Left lung (tissue), 10 donors: ENCODE results near the gene KCNAB1. TPM values are rescaled to one million over a fixed set of nuclear protein-coding genes. Genes with fewer than 3 reads are reported as not detected.

Experiments used
- ATAC-seq: fragments of 200-7000 bp; cut with Tn5 transposase; one replicate; pipeline ENCODE4 v1.9.1; 2020; ENCODE audit warnings: moderate library complexity
- DNase-seq, 4 donors: peaks; one replicate each; pipeline ENCODE4 v3.0.0-alpha.2; 2013 to 2020
- H3K27ac ChIP-seq, 2 donors: fragments of 200-600 bp; sonication (generic) in 1 of 2; one replicate each; pipeline versions ENCODE4 v1.5.0 to v1.8.0; 2020 to 2021
- H3K27me3 ChIP-seq, 2 donors: fragments of 200-600 bp; sonication (generic) in 1 of 2; one replicate each; pipeline versions ENCODE4 v1.5.0 to v1.8.0; 2020 to 2021
- H3K36me3 ChIP-seq, 2 donors: fragments of 200-600 bp; sonication (generic) in 1 of 2; one replicate each; pipeline versions ENCODE4 v1.5.0 to v1.8.0; 2020 to 2021
- H3K4me1 ChIP-seq, 2 donors: fragments of 200-600 bp; one replicate each; pipeline ENCODE4 v1.8.0; 2021
- H3K4me3 ChIP-seq, 2 donors: fragments of 200-600 bp; sonication (generic) in 1 of 2; one replicate each; pipeline versions ENCODE4 v1.5.0 to v1.8.0; 2020 to 2021; ENCODE audit warnings: mild to moderate bottlenecking in 1 of 2
- H3K9me3 ChIP-seq, 2 donors: fragments of 200-600 bp; sonication (generic) in 1 of 2; one replicate each; pipeline versions ENCODE4 v1.5.0 to v1.8.0; 2020 to 2021
- CTCF ChIP-seq, 2 donors: fragments of 200-600 bp; sonication (generic) in 1 of 2; IDR thresholded peaks; one replicate each; pipeline versions ENCODE4 v1.5.0 to v1.8.0; 2021; ENCODE audit warnings: antibody characterized with exemption in 2 of 2
- intact Hi-C, 2 donors: fragments of 100-400 bp; cut with DNase I; formaldehyde crosslinking; loops; one replicate each; pipeline versions ENCODE4 v1.11.2 to v1.14.2; 2022
- polyA plus RNA-seq, 6 donors: library from polyadenylated mRNA; unstranded; fragments of 120-200 nt; gene quantifications; one replicate each; pipeline ENCODE4 v1.2.1, GENCODE V29; 2013; ENCODE audit not compliant: insufficient read length in 6 of 6
- total RNA-seq, 2 donors: library from RNA; stranded (reverse); fragmentation: NEBNext Ultra II Directional; extraction: Animal tissue kit (Norgen Biotek cat#: 25700); gene quantifications; one replicate each; pipeline ENCODE4 v1.2.1, GENCODE V29; 2021
- donor health status: DM: no; HTN: yes; CAD: no.
- donor health status: DM: no; HTN: no; CAD: no.

KCNAB1 gene
- total and polyA plus RNA-seq, 8 donors, result 0.58 to 1.7 (median 1.5) TPM

- intact Hi-C loops, result no loop called here
- DNase-seq (no peak), ATAC-seq (no peak)
- Histone ChIP-seq H3K4me1 (no peaks in the 10 kb centered on the region), H3K9me3 (no peaks in the 10 kb centered on the region), H3K27me3 (no peaks in the 10 kb centered on the region), H3K36me3 (no peaks in the 10 kb centered on the region), H3K4me3 (no peak overlapping the region), H3K27ac (no peak overlapping the region)
- no peak for TF ChIP-seq CTCF (IDR thresholded peaks at IDR 0.05)
Measured at GRCh38 chr3:156460206-156460611, 339.8 kb downstream of the KCNAB1 start.

GRCh38 chr3:156461889-156462288 is 341.5 kb downstream of the KCNAB1 start:
- Histone ChIP-seq H3K27ac (no peak overlapping the region), H3K27me3 (no peaks in the 10 kb centered on the region), H3K9me3 (no peaks in the 10 kb centered on the region), H3K4me3 (no peak overlapping the region), H3K36me3 (no peaks in the 10 kb centered on the region), H3K4me1 (no peaks in the 10 kb centered on the region)
- DNase-seq (no peak), ATAC-seq (no peak)
- intact Hi-C loops, result no loop called here
- no peak for TF ChIP-seq CTCF (IDR thresholded peaks at IDR 0.05)

- Histone ChIP-seq H3K27ac (no peak overlapping the region), H3K36me3 (no peaks in the 10 kb centered on the region), H3K27me3 (no peaks in the 10 kb centered on the region), H3K4me3 (no peak overlapping the region), H3K9me3 (no peaks in the 10 kb centered on the region), H3K4me1 (no peaks in the 10 kb centered on the region)
- ATAC-seq, result no peak
- no peak for TF ChIP-seq CTCF (IDR thresholded peaks at IDR 0.05)
- intact Hi-C loops, result no loop called here
- DNase-seq, result no peak
Measured at GRCh38 chr3:156463123-156463522, 342.7 kb downstream of the KCNAB1 start.

GRCh38 chr3:156465194-156465593 is 344.8 kb downstream of the KCNAB1 start:
- Histone ChIP-seq H3K4me3 (no peak overlapping the region), H3K9me3 (no peaks in the 10 kb centered on the region), H3K27me3 (no peaks in the 10 kb centered on the region), H3K4me1 (no peaks in the 10 kb centered on the region), H3K36me3 (no peaks in the 10 kb centered on the region), H3K27ac (no peak overlapping the region)
- TF ChIP-seq CTCF (IDR thresholded peaks at IDR 0.05), result no peak
- ATAC-seq (no peak), DNase-seq (no peak)
- intact Hi-C loops, result no loop called here

- no peaks in the 10 kb centered on the region for H3K27me3 ChIP-seq
- intact Hi-C loops, result no loop called here
- H3K4me1 ChIP-seq, result no peaks in the 10 kb centered on the region
- H3K36me3 ChIP-seq, result no peaks in the 10 kb centered on the region
- H3K9me3 ChIP-seq, result no peaks in the 10 kb centered on the region
- TF ChIP-seq CTCF (IDR thresholded peaks at IDR 0.05), result no peak
- DNase-seq, result no peak
- no peak overlapping the region for H3K4me3 ChIP-seq
- H3K27ac ChIP-seq, result no peak overlapping the region
- no peak for ATAC-seq
Measured at GRCh38 chr3:156469456-156469855, 349.1 kb downstream of the KCNAB1 start.
